Body of pancreas (tissue), 4 donors: Measurements from ENCODE around the gene HEXIM1. TPM values are rescaled to one million over a fixed set of nuclear protein-coding genes. Genes with fewer than 3 reads are reported as not detected.

Experiments
- ATAC-seq: fragments of 150-250 bp; one replicate; pipeline ENCODE4 v1.9.1; 2016
- DNase-seq, 4 donors: peaks; one replicate each; pipeline ENCODE4 v3.0.0-alpha.2; 2019
- H3K27ac ChIP-seq, 4 donors: fragments of 200-600 bp; sonication (generic); 1 replicate in 3 of 4; 2 replicates in 1 of 4; pipeline versions ENCODE4 v1.5.1 to v1.6.1; 2016 to 2019; ENCODE audit warnings: mild to moderate bottlenecking in 1 of 4, mixed read lengths in 1 of 4, moderate library complexity in 1 of 4
- H3K27me3 ChIP-seq, 2 donors: fragments of 200-600 bp; sonication (generic); one replicate each; pipeline ENCODE4 v1.6.0; 2016; ENCODE audit warnings: mild to moderate bottlenecking in 1 of 2
- H3K36me3 ChIP-seq, 2 donors: fragments of 200-600 bp; sonication (generic); replicated peaks in 1 of 2; 2 replicates each; pipeline ENCODE4 v1.5.1; 2016; ENCODE audit warnings: low read depth in 2 of 2; ENCODE audit not compliant: insufficient read depth in 1 of 2
- H3K4me1 ChIP-seq: fragments of 200-600 bp; sonication (generic); one replicate; pipeline ENCODE4 v1.6.0; 2016
- H3K4me3 ChIP-seq, 2 donors: fragments of 200-600 bp; sonication (generic); 1 replicate in 1 of 2; 2 replicates in 1 of 2; pipeline ENCODE4 v1.5.1; 2016 to 2019
- H3K9me3 ChIP-seq, 3 donors: fragments of 200-600 bp; sonication (generic); 1 replicate in 2 of 3; 2 replicates in 1 of 3; pipeline ENCODE4 v1.5.1; 2016
- CTCF ChIP-seq, 7 experiments: fragments of 450-650 bp in 4 of 7; fragments of 200-600 bp in 3 of 7; sonication (generic) in 3 of 7; IDR thresholded peaks; one replicate each; pipeline ENCODE4 v1.5.1; 2016 to 2019; ENCODE audit warnings: antibody characterized with exemption in 7 of 7
- POLR2A ChIP-seq, 3 donors: fragments of 450-650 bp; IDR thresholded peaks; one replicate each; pipeline ENCODE4 v1.6.1; 2016; ENCODE audit warnings: antibody characterized with exemption in 3 of 3, mild to moderate bottlenecking in 2 of 3
- WGBS, 2 donors: methylation state at CpG; one replicate each; pipeline ENCODE4 v1.1.5; 2017; 5-methylcytosine and 5-hydroxymethylcytosine counted together
- intact Hi-C: fragments of 100-400 bp; cut with DNase I; formaldehyde crosslinking; loops from one replicate; pipeline ENCODE4 v1.15.1; 2023
- total RNA-seq, 2 donors: library from RNA; depleted of rRNA; stranded (reverse); fragments of >200 nt; gene quantifications; one replicate each; pipeline ENCODE4 v1.1.0, GENCODE V29; 2016

HEXIM1 gene
- total RNA-seq, 2 donors from 2014 or later = 13.8 to 15.3 TPM

GRCh38 chr17:45138911-45139532 is 9.3 kb upstream of the HEXIM1 start:
- H3K4me1 ChIP-seq = peaks cover 36% of the 10 kb centered on the region
- H3K9me3 ChIP-seq = no peaks in the 10 kb centered on the region
- no peak for TF ChIP-seq CTCF (IDR thresholded peaks at IDR 0.05)
- no peak for TF ChIP-seq POLR2A (IDR thresholded peaks at IDR 0.05)
- no peak for DNase-seq
- H3K27ac ChIP-seq = no peak overlapping the region
- WGBS, 2 donors = 83 to 92% methylated on average over 13 to 14 of the region's 14 CpGs
- H3K27me3 ChIP-seq = no peaks in the 10 kb centered on the region
- intact Hi-C loops = loop anchor here (5.0 kb wide), 1 partner anchor 58 kb away; no protein-coding TSS in a partner anchor
- no peak for ATAC-seq
- H3K4me3 ChIP-seq = no peak overlapping the region
- H3K36me3 ChIP-seq = no peaks in the 10 kb centered on the region

GRCh38 chr17:45139533-45139920 is 8.7 kb upstream of the HEXIM1 start:
- Histone ChIP-seq H3K4me3 (no peak overlapping the region), H3K27ac (no peak overlapping the region), H3K9me3 (no peaks in the 10 kb centered on the region), H3K4me1 (peaks cover 41% of the 10 kb centered on the region), H3K27me3 (no peaks in the 10 kb centered on the region), H3K36me3 (no peaks in the 10 kb centered on the region)
- intact Hi-C loops = loop anchor here (5.0 kb wide), 1 partner anchor 58 kb away; no protein-coding TSS in a partner anchor
- no peak for TF ChIP-seq POLR2A (IDR thresholded peaks at IDR 0.05)
- TF ChIP-seq CTCF (IDR thresholded peaks at IDR 0.05) = no peak
- WGBS, 2 donors = 82 to 96% methylated on average over 3 to 4 of the region's 4 CpGs
- DNase-seq (no peak), ATAC-seq (no peak)

- TF ChIP-seq CTCF (IDR thresholded peaks at IDR 0.05) = no peak
- no peak for TF ChIP-seq POLR2A (IDR thresholded peaks at IDR 0.05)
- Histone ChIP-seq H3K27ac (peak overlapping the region in 3 of 4 donors; percentile 53 to 86 (median 78)), H3K36me3 (no peaks in the 10 kb centered on the region), H3K27me3 (no peaks in the 10 kb centered on the region), H3K9me3 (no peaks in the 10 kb centered on the region), H3K4me3 (no peak overlapping the region), H3K4me1 (peaks cover 41% of the 10 kb centered on the region)
- DNase-seq (no peak), ATAC-seq (no peak)
- intact Hi-C loops = no loop called here
- WGBS, 2 donors = 80 to 83% methylated on average over 9 to 13 of the region's 13 CpGs
These were observed 5.1 kb upstream of the HEXIM1 start for GRCh38 chr17:45143094-45143670.

GRCh38 chr17:45143767-45144198 is 4.5 kb upstream of the HEXIM1 start:
- Histone ChIP-seq H3K36me3 (no peaks in the 10 kb centered on the region), H3K27me3 (no peaks in the 10 kb centered on the region), H3K27ac (peak overlapping the region; percentile 20 to 86 (median 66)), H3K4me1 (peaks cover 39% of the 10 kb centered on the region), H3K9me3 (no peaks in the 10 kb centered on the region), H3K4me3 (no peak overlapping the region)
- TF ChIP-seq CTCF (IDR thresholded peaks at IDR 0.05) (no peak), POLR2A (IDR thresholded peaks at IDR 0.05) (peak in 1 of 3 donors; percentile 25)
- DNase-seq = peak; percentile 63 to 77 (median 70)
- intact Hi-C loops = no loop called here
- no peak for ATAC-seq
- WGBS, 2 donors = 38 to 40% methylated on average over 19 to 21 of the region's 21 CpGs
